ENCODE data around the gene REEP6.
"Not testable (repeated sequence)": the region's sequence is repeated elsewhere in the genome, so short reads cannot be mapped to it uniquely, and the experiment has no call there.

REEP6 gene

GRCh38 chr19:1473085-1473851 lies 17.7 kb upstream of the REEP6 start:
- DNase-seq = no peak

- DNase-seq = no peak
Observed at GRCh38 chr19:1474011-1474764, 16.8 kb upstream of the REEP6 start.

GRCh38 chr19:1474765-1475351 lies 16.1 kb upstream of the REEP6 start:
- DNase-seq = no peak

GRCh38 chr19:1475751-1476437 lies 15.1 kb upstream of the REEP6 start:
- DNase-seq = no peak

- not testable (repeated sequence) for DNase-seq
Observed at GRCh38 chr19:1477056-1477455, 13.9 kb upstream of the REEP6 start.

- DNase-seq = peak; percentile 92
Observed at GRCh38 chr19:1478934-1479707, 11.9 kb upstream of the REEP6 start, which contains the start of gene C19orf25. C19orf25 (minus strand) TSS chr19:1479215; CDS start chr19:1478903, 312 bp downstream.

- no peak for DNase-seq
Observed at GRCh38 chr19:1481224-1481892, 9.6 kb upstream of the REEP6 start.

GRCh38 chr19:1481893-1482360 lies 9.1 kb upstream of the REEP6 start:
- no peak for DNase-seq

- DNase-seq = no peak
Observed at GRCh38 chr19:1482361-1483130, 8.4 kb upstream of the REEP6 start.

GRCh38 chr19:1483131-1483978 lies 7.6 kb upstream of the REEP6 start:
- DNase-seq = no peak

GRCh38 chr19:1483979-1484428 lies 7.0 kb upstream of the REEP6 start:
- DNase-seq = no peak

- DNase-seq = no peak
Observed at GRCh38 chr19:1486720-1487575, 4.0 kb upstream of the REEP6 start.

GRCh38 chr19:1487576-1488281 lies 3.3 kb upstream of the REEP6 start:
- no peak for DNase-seq

- DNase-seq = no peak
Observed at GRCh38 chr19:1488282-1488601, 2.7 kb upstream of the REEP6 start.

GRCh38 chr19:1489463-1490310 lies 1.3 kb upstream of the REEP6 start:
- no peak for DNase-seq

GRCh38 chr19:1490311-1491113 lies 469 bp upstream of the REEP6 start, which contains the start of gene PCSK4:
PCSK4 (minus strand) TSS chr19:1490350; CDS start chr19:1490346, 4 bp downstream.
- DNase-seq = peak; percentile 99
